Measurements from ENCODE around the gene FAU. TPM values are rescaled to one million over a fixed set of nuclear protein-coding genes. Genes with fewer than 3 reads are reported as not detected.

Gene FAU
- total and polyA plus RNA-seq, 4 donors = 334 to 1,580 (median 978) TPM

DNA sequence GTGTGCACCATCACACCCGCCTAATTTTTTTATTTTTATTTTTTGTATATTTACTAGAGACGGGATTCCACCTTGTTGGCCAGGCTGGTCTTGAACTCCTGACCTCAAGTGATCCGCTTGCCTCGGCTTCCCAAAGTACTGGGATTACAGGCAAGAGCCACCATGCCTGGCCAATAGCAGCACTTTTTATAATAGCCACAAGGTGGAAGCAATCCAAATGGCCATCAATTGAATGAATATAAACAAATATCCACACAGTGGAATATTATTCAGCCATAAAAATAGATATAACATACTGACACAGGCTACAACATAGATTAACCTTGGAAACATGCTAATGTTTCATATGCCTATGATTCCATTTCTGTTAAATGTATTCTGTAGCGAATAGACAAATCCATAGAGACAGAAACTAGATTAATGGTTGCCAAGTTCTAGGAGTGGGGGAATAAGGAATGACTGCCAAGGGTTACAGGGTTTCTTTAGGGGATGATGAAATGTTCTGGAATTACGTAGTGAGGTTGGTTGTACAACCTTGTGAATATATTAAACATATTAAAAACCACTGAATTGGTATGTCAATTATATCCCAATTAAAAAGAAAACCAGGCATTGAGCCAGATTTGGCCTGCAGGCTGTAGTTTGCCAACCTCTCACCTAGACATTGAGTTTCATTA is 21.1 kb downstream of the FAU start:
- ATAC-seq (ENCODE audit: insufficient read depth, low FRiP score) (no peak), DNase-seq (no peak)
- H3K36me3 ChIP-seq (ENCODE audit: control insufficient read depth in 4 of 4, insufficient read depth in 4 of 4, low read length in 4 of 4) = peaks cover 0 to 7% (median 3%) of the 10 kb centered on the region in 4 donors
- H3K4me3 ChIP-seq = no peak overlapping the region
- whole genome bisulfite sequencing, 2 donors = 84 to 91% methylated on average over 6 of the region's 6 CpGs
- H3K9ac ChIP-seq (ENCODE audit: insufficient read depth in 1 of 2, low read length in 2 of 2) = no peak overlapping the region
- TF ChIP-seq, protein P1, sequence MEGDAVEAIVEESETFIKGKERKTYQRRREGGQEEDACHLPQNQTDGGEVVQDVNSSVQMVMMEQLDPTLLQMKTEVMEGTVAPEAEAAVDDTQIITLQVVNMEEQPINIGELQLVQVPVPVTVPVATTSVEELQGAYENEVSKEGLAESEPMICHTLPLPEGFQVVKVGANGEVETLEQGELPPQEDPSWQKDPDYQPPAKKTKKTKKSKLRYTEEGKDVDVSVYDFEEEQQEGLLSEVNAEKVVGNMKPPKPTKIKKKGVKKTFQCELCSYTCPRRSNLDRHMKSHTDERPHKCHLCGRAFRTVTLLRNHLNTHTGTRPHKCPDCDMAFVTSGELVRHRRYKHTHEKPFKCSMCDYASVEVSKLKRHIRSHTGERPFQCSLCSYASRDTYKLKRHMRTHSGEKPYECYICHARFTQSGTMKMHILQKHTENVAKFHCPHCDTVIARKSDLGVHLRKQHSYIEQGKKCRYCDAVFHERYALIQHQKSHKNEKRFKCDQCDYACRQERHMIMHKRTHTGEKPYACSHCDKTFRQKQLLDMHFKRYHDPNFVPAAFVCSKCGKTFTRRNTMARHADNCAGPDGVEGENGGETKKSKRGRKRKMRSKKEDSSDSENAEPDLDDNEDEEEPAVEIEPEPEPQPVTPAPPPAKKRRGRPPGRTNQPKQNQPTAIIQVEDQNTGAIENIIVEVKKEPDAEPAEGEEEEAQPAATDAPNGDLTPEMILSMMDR (IDR thresholded peaks at IDR 0.05; ENCODE audit: control extremely low read depth, extremely low read depth) = no peak
- H3K27me3 ChIP-seq (ENCODE audit: control insufficient read depth in 3 of 3, insufficient read depth in 3 of 3, low read length in 2 of 3) = no peaks in the 10 kb centered on the region
- H3K27ac ChIP-seq (ENCODE audit: low read depth in 1 of 2, low read length in 1 of 2) = no peak overlapping the region
- H3K9me3 ChIP-seq (ENCODE audit: control insufficient read depth in 4 of 4, insufficient read depth in 3 of 4, low read length in 3 of 4) = no peaks in the 10 kb centered on the region
- H3K4me1 ChIP-seq (ENCODE audit: control insufficient read depth in 5 of 5, insufficient read depth in 5 of 5, low read length in 5 of 5) = peaks cover 3 to 7% (median 6%) of the 10 kb centered on the region in 5 donors

DNA sequence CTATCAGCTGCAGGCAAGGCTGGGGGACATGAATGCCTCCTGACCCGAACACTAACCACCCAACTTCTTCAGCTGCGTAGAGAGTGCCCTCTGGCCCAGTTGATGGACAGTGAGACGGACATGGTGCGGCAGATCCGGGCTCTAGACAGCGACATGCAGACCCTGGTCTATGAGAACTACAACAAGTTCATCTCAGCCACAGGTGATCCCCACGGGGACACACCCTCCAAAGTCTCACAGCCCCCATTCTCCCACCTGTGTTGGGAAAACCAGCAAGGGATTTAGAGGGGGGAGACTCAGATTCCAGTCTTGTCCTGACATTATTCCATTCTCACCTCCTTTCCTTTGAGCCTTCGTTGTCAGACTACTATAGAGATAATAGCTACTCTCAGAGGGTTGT is 25.0 kb downstream of the FAU start:
- DNase-seq = no peak
- H3K36me3 ChIP-seq (ENCODE audit: control insufficient read depth in 4 of 4, insufficient read depth in 4 of 4, low read length in 4 of 4) = peaks cover 0 to 3% (median 0%) of the 10 kb centered on the region in 4 donors
- H3K4me1 ChIP-seq (ENCODE audit: control insufficient read depth in 5 of 5, insufficient read depth in 5 of 5, low read length in 5 of 5) = peaks cover 0 to 10% (median 6%) of the 10 kb centered on the region in 5 donors
- TF ChIP-seq, protein P1 (IDR thresholded peaks at IDR 0.05; ENCODE audit: control extremely low read depth, extremely low read depth) = no peak
- peak; percentile 4 for ATAC-seq (ENCODE audit: insufficient read depth, low FRiP score)
- H3K4me3 ChIP-seq = peak overlapping the region; percentile 6
- WGBS, 2 donors = 34 to 57% methylated on average over 8 of the region's 8 CpGs
- peak overlapping the region; percentile 71 to 92 for H3K27ac ChIP-seq (ENCODE audit: low read depth in 1 of 2, low read length in 1 of 2)
- no peaks in the 10 kb centered on the region for H3K9me3 ChIP-seq (ENCODE audit: control insufficient read depth in 4 of 4, insufficient read depth in 3 of 4, low read length in 3 of 4)
- H3K9ac ChIP-seq (ENCODE audit: insufficient read depth in 1 of 2, low read length in 2 of 2) = peak overlapping the region in 1 of 2 donors; percentile 55
- no peaks in the 10 kb centered on the region for H3K27me3 ChIP-seq (ENCODE audit: control insufficient read depth in 3 of 3, insufficient read depth in 3 of 3, low read length in 2 of 3)

DNA sequence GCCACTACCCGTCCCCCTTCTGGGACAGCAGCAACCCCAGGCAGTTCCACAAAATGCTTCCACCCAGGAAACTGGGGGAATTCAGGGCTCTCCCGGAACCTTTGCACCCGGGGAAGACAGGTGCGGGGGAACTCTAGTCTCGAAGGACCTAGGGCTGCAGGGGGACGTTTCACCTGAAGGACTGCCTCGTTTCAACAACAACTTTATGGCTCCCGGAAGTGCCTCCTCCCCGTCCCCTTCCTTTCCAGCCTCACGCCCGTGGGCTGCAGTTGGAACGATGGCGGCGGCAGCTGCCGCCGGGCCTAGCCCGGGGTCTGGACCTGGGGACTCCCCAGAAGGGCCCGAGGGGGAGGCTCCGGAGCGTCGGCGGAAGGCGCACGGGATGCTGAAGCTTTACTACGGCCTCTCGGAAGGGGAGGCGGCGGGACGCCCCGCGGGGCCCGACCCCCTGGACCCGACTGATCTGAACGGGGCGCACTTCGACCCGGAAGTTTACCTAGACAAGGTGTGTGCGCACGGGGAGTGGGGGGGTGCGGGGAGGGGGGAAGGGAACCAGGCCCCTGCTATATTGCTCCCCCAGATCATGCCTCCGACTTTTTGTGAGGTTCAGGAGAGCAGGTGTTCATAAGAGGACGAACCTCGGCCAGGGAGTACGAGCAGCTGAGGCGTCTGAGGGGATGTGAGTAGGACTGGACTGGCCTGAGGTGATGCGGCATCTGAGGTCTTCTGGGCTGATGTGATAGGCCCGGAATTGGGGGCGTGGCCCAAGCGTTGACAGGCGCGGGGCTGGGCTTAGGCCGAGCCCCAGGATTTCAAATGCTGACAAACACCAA is 25.7 kb downstream of the FAU start, which contains the start of gene VPS51:
TSS of gene VPS51 (plus strand) at position 241 of the 833 bp plus-strand sequence. CDS start at position 278, 37 bp downstream.
- Histone ChIP-seq H3K4me1 (ENCODE audit: control insufficient read depth in 5 of 5, insufficient read depth in 5 of 5, low read length in 5 of 5) (peaks cover 0 to 10% (median 6%) of the 10 kb centered on the region in 5 donors), H3K9ac (ENCODE audit: insufficient read depth in 1 of 2, low read length in 2 of 2) (peak within 1 kb of the TSS; percentile 39 to 63), H3K36me3 (ENCODE audit: control insufficient read depth in 4 of 4, insufficient read depth in 4 of 4, low read length in 4 of 4) (peaks cover 0 to 3% (median 0%) of the 10 kb centered on the region in 4 donors), H3K9me3 (ENCODE audit: control insufficient read depth in 4 of 4, insufficient read depth in 3 of 4, low read length in 3 of 4) (no peaks in the 10 kb centered on the region), H3K27me3 (ENCODE audit: control insufficient read depth in 3 of 3, insufficient read depth in 3 of 3, low read length in 2 of 3) (no peaks in the 10 kb centered on the region), H3K4me3 (peak within 1 kb of the TSS; percentile 49), H3K27ac (ENCODE audit: low read depth in 1 of 2, low read length in 1 of 2) (peak within 1 kb of the TSS; percentile 87 to 92)
- DNase-seq = peak; percentile 88 to 96 (median 93)
- TF ChIP-seq, protein P1 (IDR thresholded peaks at IDR 0.05; ENCODE audit: control extremely low read depth, extremely low read depth) = no peak
- WGBS, 2 donors = 0 to 1% methylated on average over 45 to 52 of the region's 52 CpGs
- peak; percentile 93 for ATAC-seq (ENCODE audit: insufficient read depth, low FRiP score)
